Stimulated activated CD4-positive, alpha-beta T cell treated with anti-CD3 and anti-CD28 coated beads, Interleukin-15, amount 100 ng/mL, for 48 hours (primary cell): ENCODE results near the gene SUZ12.
A peak's percentile ranks its signal among the peaks of the same experiment; 100 is the strongest.
"Not testable (repeated sequence)": the region's sequence is repeated elsewhere in the genome, so short reads cannot be mapped to it uniquely, and the experiment has no call there.

Source experiments
- DNase-seq, 2 donors: peaks; one replicate each; pipeline ENCODE4 v3.0.0-alpha.2; 2020; ENCODE audit warnings: low read depth in 2 of 2

SUZ12 gene

DNA sequence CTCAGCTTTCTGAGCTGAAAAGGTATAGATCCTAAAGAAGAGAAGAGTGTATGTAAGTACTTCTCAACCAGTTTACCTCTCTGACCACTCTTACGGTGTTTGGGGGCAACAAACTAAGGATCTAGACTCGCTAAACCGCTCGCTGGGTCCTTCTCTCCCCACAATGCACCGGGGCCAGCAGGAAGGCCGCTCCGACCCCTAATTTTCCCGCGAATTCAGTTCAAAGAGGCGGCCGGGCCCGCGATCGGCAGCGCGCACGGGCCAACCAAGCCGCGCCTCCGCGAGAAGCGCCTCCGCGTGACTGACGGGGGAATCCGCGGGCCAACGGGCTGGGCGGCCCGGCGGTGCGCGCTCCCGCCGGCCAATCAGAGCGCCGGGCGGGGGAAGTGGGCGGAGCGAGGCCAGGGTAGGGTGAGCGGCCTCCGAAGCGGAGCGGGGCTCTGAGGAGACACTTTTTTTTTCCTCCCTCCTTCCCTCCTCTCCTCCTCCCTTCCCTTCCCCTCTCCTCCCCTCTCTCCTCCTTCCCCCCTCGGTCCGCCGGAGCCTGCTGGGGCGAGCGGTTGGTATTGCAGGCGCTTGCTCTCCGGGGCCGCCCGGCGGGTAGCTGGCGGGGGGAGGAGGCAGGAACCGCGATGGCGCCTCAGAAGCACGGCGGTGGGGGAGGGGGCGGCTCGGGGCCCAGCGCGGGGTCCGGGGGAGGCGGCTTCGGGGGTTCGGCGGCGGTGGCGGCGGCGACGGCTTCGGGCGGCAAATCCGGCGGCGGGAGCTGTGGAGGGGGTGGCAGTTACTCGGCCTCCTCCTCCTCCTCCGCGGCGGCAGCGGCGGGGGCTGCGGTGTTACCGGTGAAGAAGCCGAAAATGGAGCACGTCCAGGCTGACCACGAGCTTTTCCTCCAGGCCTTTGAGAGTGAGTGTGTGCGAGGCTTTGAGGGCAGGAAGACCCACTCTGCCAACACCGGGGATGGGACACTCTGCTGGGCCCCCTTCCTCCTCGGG lies at the start of gene SUZ12:
TSS of gene SUZ12 (plus strand) at position 393 of the 995 bp plus-strand sequence. CDS start at position 633, 240 bp downstream.
- peak; percentile 65 to 85 for DNase-seq

DNA sequence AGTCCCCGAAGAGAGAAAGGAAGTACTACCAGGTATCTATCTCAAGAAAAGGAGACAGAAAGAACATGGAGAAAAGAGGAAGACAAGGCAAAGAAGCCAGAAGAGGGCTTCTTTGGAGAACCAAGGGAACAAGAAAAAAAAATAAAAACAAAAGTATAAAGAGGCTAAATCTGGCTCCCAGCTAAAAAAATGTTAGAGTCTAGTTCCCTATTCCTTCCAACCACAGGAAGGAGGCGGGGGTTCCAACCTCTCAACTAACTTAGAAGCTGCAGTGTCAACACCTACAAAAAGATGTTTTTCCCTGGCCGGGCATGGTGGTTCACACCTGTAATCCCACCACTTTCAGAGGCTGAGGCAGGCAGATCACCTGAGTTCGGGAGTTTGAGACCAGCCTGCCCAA lies 48.7 kb upstream of the SUZ12 start:
- DNase-seq: no peak

DNA sequence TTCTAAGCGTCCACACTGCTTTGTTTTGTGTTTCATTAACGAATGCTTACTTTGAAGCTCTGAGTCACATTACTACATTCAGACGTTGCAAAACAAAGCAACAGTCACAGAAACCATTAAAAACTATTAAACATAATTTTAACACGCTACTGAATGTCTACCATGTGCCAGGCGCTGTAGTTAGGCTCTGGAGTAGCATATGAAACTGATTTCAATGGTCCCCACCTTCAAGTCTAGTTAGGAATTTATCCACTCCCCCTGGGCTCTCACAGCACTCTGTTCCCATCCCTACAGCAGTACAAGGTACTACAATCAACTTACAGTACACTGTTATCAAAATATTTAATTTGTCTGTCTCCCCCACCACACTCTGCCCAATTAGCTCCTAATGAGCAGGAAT lies 35.9 kb upstream of the SUZ12 start:
- no peak for DNase-seq

DNA sequence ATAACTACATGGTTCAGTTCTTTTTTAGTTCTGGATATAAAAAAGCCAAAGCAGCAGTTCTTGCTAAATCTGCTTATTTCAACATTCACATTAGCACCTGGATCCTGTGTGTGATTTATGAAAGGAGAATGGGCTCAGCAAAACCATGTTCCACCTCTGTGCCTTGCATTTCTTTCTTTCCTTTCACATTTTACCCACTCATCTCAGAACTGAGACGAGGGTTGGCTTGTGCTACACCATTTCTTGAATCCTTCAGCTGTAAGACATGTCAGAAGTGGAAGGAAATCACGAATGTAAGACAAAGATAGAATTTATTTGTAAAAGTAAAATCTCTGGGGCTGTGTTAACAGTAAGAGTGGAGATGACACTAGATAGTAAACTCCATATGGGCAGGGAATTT lies 34.1 kb upstream of the SUZ12 start:
- DNase-seq: no peak

DNA sequence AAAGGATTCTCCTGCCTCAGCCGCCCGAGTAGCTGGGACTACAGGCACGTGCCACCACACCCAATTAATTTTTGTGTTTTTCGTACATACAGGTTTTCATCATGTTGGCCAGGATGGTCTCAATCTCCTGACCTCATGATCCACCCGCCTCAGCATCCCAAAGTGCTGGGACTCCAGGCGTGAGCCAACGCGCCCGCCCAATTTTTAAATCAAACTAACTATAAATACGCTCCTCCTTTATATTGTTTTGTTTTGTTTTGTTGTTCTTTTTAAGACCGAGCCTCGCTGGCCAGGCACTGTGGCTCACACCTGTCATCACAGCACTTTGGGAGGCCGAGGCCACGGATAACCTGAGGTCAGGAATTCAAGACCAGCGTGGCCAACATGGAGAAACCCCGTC lies 33.4 kb upstream of the SUZ12 start:
- no peak for DNase-seq

DNA sequence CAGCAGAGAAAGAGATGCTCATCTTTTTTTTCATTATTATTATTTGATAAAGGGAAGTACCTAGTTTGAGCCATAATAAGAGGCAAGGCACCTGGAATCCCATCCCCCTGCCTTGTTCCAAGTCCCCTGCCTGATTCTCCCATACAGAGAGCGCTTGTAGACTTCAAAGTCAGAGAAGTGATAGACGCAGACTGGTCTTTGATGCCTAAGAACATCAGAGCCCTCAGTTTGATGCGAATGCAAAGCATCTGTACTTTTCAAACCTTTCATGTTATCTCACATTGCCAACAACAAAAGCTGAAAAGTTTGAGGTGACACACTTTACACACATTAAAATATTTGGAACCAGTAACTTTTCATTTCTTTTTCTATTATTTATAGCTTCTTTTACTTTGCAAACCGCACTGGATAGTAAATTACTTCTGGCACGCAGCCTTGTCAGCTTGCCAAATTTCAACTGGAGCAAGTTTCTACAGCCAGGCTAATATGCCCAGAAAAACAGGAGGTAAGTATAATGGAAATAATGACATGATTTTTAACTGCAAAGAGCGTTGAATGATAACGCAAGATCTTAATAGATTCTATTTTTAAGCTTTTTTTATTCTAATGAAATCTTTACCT lies 29.4 kb upstream of the SUZ12 start:
- DNase-seq: no peak

DNA sequence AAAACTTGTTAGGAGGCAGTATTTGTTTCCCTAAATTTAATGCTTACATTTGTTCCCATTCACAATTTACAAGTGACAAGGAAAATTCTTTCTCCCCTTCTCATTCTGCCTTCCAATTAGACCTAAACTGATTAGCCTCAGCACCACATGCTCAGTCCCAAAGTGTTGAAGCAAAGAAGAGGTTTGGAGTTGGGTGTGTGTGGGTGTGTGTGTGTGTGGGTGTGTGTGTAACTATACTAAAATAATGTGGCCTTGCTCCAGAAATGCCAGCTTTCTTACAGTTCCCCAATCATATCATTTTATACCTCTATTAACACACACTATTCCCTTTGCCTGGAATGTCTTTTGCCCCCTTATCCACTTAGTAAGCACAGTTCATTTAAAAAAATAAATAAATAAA lies 28.4 kb upstream of the SUZ12 start:
- no peak for DNase-seq

DNA sequence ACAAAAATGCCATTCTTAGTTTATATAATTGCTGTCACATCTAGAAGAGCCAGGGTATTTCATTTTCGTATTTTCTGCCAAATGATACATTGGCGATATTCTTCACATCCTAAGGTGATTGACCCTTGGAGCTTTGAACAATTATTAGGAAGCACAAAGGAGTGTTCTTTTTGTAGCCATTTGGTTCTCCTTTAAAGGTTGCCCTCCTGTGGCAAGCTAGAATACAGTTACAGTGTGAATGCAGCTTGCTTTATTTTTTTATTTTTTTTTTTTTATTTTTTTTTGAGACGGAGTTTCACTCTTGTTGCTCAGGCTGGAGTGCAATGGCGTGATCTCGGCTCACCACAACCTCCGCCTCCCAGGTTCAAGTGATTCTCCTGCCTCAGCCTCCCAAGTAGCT lies 24.1 kb upstream of the SUZ12 start:
- not testable (repeated sequence) for DNase-seq

DNA sequence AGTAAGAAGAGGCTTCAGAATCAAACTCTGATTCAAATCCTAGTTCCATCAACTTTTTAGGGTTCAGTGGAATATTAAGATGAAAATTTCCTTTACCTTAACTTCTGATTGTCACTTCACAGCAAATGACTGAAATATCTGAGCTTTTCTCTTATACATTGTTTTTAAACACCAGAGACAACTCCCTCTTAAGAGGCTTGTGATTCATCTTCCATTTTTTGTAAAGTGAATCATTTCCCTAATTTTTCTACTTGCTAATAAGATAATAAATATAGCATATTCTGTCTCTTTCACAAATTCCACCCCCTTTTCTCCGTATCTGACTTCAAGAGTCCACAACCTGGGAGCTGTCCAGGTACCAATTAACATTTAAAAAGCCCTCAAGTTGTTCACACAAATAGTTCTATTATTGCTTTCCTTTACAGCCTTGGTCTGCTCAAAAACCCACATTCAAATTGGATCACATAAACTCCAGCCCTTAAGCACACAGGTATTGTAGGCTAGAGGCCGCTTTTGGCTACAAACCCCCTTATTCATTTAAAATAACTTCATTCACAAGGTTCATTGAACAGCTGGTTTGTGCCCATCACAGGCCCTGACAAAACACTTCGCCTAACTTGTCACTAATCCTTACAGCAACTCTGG lies 21.2 kb upstream of the SUZ12 start:
- no peak for DNase-seq

DNA sequence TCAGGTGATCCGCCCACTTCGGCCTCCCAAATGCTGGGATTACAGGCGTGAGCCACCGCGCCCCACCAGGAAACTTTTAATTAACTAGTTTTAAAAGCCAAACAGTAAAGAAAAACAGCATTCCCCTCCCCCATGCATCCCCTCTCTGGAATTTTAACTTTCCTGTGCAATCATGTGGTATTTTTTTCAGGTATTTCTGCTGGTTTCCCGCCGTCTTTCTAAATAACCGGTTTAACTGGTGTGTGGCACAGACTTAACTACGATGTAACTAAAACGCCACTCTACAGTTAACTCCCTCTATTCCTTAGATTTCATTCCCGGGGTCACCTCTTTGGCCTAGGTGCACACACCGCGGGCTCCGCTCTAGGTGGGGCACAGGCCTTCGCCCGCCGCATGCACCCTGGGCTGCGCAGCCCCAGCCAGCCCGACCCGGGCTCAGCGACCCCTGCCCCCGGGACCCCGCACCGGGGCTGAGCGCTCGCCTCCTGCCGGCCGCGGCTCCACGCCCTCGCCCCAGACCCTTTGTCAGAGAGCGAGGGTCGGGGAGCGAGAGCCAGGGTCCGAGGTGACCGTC lies 20.2 kb upstream of the SUZ12 start:
- no peak for DNase-seq

DNA sequence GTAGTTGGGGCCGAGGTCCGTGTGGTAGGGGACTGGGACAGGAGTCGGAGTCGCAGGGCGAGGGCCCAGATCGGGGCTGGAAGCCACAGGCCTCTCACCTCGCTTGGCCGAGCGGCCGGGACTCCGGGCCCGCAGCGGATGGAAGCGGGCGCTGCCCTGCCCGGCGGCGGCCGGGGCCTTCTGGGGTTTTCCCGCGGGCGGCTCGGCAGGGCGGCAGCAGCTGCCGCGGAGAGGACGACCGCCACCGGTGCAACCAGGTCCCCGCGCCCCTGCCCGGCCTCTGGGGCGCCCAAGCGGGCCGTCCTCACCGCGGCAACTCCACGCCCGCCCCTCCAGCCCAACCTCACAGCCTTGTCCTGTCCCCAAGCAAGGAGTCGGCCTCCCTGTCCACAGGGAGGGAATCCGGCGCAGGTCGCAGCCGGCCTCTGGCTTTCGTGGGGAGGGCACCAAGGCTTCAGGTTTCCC lies 19.7 kb upstream of the SUZ12 start:
- no peak for DNase-seq

DNA sequence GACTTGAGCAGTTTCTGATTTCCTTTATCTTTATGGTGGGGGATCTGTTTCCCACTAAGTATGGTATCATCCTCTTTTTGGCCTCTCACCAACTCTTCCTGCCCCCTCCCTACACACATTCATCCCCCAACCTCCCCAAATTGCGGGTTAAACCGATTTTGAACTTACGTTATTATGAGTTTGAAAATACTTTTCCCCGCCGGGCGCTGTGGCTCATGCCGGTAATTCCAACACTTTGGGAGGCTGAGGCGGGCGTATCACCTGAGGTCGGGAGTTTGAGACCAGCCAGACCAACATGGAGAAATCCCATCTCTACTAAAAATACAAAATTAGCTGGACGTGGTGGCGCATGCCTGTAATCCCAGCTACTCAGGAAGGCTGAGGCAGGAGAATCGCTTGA lies 19.1 kb upstream of the SUZ12 start:
- DNase-seq: not testable (repeated sequence)

DNA sequence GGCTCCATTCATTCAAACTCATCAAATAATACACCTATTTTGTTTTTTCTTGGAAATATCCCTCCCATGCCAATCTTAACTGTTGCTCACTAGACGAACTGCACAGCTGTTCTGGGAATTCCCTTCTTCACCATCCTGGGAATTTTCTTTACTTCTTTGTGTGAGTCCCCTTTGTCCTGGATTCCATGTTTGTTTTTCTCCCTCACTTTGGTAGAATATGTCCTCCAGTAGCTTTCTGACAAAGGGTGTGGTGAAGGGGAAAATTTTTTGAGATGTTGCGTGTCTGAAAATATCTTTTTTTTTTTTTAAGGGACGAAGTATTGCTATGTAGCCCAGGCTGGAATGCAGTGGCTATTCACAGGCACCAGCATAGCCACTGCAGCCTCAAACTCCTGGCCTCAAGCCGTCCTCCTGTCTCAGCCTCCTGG lies 18.1 kb upstream of the SUZ12 start:
- no peak for DNase-seq

DNA sequence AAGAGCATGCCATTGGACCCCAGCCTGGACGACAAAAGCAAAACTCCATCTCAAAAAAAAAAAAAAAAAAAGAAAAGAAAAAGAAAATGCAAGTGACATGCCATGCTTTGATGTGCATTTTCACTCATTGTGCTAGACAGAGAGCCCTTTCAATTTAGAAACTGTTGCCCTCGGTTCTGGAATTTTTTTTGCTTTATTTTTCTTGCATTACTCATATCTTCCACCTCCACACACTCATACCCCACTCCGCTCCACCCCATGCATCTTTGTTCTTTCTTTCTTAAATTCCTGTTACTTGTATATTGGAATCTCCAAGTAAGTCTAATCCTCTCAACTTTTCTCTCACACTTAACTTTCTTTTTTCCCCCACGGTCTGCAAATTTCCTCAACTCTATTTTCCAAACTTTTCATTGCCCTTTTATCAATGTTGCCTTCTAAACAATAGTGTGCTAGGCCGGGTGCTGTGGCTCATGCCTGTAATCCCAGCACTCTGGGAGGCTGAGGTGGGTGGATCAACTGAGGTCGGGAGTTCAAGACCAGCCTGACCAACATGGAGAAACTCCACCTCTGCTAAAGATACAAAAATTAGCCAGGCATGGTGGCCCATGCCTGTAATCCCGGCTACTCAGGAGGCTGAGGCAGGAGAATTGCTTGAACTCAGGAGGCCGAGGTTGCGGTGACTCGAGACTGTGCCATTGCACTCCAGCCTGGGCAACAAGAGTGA lies 16.8 kb upstream of the SUZ12 start:
- no peak for DNase-seq

DNA sequence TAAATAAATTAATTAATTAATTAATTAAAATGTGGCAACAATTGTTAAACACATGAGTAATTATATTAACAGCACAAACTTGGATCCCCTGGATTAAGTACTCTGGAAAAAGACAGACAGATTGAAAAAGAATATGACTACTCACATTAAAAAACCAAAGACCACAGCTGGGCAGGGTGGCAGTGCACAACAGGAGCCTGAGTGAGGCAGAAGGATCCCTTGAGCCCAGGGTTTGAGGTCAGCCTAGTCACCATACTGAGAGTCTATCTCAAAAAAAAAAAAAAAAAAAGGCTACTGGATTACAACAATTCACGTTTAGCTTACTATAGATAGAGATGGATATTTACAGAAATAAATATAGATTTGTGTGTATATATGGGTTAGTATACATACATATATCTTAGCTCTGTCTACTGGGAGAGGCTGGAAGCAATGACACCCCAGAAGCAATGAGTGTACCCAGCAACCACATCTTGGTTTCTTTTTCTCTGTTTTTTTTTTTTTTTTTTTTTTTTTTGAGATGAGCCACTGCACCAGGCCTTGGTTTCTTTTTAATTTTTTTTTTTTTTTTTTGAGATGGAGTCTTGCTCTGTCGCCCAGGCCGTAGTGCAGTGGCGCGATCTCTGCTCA lies 10.6 kb upstream of the SUZ12 start:
- no peak for DNase-seq

DNA sequence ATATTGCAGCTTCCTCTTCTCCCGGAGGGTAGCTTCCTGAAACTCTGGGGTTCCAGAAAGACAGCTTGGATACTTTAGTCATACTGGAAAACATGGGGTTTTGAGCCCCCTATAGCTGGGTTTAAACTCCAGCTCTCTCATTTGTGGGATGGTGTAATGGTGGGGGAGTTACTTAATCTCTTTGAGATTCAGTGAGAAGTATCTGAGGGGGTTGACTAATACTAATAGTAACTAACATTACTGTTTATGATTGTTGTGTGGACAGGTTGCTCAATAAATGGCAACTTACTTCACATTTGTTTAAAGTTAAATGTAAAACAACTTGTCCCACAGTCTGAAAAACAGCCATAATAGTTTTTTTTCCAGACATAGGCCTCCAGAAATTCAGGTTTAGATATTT lies 5.1 kb upstream of the SUZ12 start:
- DNase-seq: no peak

DNA sequence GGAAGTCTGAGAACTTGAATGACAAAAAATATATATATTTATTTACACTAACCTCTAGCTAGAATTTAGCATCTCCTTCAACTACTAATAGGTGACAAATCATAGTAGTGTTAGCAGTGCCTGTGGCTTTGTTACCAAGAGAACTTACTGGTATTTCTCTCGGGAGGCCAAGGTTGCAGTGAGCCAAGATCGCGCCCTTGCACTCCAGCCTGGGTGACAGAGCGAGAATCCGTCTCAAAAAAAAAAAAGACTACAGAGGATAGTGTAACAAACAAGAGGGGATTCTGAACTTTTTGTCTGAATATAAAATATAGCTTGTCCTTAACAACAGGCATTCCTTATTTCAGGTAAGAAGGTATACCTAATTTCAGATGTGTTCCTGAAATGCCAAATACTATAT lies 1.3 kb upstream of the SUZ12 start:
- DNase-seq: no peak

DNA sequence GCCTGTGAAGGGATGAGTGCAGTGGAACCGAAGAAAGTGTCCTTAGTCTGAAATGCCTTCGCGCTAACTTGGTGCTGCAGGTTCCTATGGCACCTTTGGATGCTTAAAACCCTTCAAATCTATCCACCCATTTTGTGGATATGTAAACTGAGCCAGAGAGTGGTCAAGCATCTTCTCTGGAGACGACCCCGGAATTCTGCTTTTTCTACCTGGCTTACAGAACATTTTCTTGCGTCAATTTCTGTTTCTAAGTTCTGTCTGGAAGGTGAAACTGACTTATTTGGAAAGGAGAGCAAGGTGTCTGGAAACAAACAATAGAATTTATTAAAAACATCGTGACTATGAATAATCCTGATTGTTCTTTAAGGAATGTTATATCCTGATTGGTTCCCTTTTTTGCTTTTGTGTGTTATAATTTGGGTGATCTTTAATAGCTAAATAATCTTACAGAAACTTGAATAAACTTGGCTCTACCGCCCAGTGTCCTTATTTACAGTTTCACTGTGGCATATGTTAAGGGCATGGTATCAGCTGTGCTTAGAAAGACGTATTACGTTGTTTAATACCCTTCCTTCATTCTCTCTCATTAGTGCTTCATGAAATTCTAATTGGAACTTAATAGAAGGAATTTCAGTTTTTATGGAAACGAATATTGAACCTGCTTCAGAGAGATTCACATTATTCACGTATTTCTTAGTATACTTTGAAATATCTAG lies 1.3 kb downstream of the SUZ12 start:
- DNase-seq: not testable (repeated sequence)

DNA sequence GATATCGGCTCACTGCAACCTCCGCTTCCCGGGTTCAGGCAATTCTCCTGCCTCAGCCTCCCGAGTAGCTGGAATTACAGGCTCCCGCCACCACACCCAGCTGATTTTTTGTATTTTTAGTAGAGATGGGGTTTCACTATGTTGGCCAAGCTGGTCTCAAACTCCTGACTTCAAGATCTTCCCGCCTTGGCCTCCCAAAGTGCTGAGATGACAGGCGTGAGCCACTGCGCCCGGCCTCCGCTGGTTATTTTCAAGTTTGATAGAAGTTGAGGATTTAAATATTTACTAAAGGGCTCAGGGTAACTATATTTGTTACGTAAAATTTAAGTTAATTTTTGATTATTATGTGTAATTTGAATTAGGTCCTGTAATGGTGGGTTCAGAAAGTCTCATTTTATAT lies 5.1 kb downstream of the SUZ12 start:
- not testable (repeated sequence) for DNase-seq

DNA sequence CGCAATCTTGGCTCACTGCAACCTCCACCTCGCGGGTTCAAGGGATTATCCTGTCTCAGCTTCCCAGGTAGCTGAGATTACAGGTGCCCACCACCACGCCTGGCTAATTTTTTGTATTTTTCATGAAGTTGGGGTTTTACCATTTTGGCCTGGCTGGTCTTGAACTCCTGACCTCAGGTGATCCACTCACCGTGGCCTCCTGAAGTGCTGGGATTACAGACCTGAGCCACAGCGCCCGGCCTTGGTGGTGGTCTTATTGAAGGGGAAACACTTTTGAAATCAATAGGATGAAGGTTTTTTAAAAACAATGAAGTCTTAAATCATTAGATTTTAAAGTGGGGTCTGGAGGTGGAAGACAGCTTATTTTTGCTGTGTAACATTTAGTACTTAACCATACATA lies 5.6 kb downstream of the SUZ12 start:
- not testable (repeated sequence) for DNase-seq
